Hair follicular keratinocyte (primary cell): ENCODE measurements around the gene GALNT17. TPM values are rescaled to one million over a fixed set of nuclear protein-coding genes. Genes with fewer than 3 reads are reported as not detected.

ENCODE experiments used
- total RNA-seq: library from RNA; depleted of rRNA; stranded (reverse); fragments of >200 nt; gene quantifications from 2 replicates; pipeline ENCODE4 v1.2.3, GENCODE V29; 2015

Gene GALNT17
- total RNA-seq: not detected in 2 replicates

GRCh38 chr7:71132127-71132376 is at the start of gene GALNT17:
Gene GALNT17 (plus strand): TSS chr7:71132144.

